GM18520 (cell line): Measurements from ENCODE around the gene HACL1.

Source experiments
- ATAC-seq: cut with Tn5 transposase; IDR thresholded peaks from one replicate; pipeline ENCODE4 v1.9.1; 2021; ENCODE audit not compliant: unreplicated experiment

The HACL1 gene

DNA sequence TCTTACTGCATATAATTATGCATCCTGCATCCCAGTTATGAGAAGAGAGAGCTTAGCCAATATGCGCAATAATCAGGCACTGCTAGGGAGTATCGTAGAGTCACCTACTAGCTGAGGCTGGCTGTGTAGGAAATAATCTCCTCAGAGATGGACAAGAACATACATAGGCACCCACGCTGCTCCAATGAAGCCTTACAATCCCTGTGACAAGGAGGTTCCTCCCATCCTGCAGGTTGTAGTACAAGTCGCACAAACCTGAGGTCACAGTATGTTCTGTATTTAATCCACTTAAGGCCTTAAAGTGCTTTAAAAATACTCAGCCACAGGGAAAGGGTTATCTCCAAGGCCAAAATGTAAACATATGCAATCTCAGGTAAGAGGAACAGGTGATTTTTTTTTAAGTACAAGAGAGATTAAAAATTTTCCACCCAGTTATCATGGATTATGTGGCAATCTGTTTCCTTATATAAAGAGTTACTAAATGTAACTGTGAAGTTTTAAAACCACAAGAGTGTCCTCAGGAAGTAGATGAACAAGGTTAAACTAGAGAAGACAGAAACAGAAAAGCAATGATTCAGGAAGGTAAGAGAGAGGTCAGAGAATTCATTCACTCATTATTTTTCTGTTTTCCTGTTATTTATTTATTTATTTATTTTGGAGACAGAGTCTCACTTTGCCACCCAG, 72.4 kb downstream of the HACL1 start:
- no peak for ATAC-seq

DNA sequence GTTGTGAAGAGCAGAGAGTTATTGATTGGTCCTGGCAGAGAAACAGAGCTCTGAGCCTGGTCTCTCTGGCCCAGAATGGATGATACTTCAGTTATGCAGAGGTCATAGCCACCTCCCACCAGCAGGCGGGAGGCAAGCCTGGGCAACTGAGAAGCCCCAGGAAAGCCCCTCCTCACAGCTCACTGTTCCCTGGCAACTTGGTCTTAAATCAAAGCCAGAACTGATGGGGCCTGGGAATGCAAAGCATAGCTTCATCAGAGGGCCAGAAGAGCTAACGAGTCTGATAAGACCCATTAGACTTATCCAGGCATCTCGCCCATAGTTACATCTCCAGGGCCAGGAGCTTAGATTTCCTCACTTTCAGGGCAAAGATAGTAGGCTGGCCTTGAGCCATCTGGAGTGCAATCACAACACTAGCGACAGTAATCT, 74.3 kb downstream of the HACL1 start:
- no peak for ATAC-seq

- no peak for ATAC-seq
Measured at GRCh38 chr3:15525790-15526189, 75.6 kb downstream of the HACL1 start.

GRCh38 chr3:15523660-15524417, 77.5 kb downstream of the HACL1 start:
- no peak for ATAC-seq

DNA sequence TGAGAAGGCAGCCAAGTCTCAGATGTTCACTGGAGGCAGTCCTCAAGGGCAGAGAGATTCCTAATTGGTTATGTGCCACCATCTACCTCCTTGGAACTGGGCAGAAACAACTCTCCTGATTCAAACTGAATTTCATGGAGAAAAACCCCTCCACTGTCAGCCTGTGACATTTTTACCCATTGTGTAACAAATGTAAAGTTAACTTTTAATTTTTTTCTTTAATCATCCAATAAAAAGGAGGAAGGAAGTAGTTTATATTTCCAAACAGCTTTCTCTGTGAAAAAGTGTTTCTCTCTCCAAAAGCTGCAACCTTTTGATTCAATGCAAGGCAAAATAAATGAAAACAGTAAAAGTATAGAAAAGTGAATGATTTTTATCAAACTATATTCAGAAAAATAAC, 79.4 kb downstream of the HACL1 start:
- no peak for ATAC-seq

GRCh38 chr3:15521573-15521965, 79.8 kb downstream of the HACL1 start, which contains the start of gene COLQ:
COLQ (minus strand) TSS chr3:15521706; CDS start chr3:15521625, 81 bp downstream.
- ATAC-seq, result no peak

- no peak for ATAC-seq
Measured at GRCh38 chr3:15520804-15521572, 80.4 kb downstream of the HACL1 start.

- ATAC-seq, result no peak
Measured at GRCh38 chr3:15520185-15520584, 81.2 kb downstream of the HACL1 start.

- no peak for ATAC-seq
Measured at GRCh38 chr3:15519096-15519495, 82.3 kb downstream of the HACL1 start.

DNA sequence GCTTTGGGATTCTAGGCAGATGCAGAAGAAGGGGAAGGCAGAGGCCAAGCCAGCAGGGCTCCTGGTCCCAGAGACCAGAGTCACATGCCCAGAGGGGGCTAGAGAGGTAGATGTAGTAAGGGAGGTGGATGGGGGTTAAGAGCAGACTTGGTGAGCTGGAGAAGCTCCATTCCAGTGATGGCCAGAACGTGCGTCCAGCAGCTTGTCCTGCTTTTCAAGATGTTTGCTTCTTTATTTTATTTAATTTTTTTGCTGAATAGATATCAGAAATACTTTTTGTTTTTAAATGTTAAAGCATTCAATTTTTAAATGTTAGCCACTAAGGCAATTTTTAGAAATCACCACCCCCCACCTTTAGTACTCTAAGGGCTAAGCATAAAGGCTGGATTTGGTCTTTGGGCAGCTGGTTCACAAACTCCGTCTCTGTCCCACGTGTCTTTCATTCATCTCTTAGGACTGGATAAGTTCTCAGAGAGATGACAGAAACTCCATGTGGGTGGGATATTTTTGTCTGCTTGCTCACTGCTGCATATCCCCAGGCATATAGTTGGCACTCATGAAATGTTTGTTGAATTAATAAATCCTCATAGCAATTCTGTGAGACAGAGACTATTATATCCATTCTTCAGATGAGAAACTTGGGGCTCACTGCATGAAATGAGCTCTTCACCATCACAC, 86.6 kb downstream of the HACL1 start:
- no peak for ATAC-seq

DNA sequence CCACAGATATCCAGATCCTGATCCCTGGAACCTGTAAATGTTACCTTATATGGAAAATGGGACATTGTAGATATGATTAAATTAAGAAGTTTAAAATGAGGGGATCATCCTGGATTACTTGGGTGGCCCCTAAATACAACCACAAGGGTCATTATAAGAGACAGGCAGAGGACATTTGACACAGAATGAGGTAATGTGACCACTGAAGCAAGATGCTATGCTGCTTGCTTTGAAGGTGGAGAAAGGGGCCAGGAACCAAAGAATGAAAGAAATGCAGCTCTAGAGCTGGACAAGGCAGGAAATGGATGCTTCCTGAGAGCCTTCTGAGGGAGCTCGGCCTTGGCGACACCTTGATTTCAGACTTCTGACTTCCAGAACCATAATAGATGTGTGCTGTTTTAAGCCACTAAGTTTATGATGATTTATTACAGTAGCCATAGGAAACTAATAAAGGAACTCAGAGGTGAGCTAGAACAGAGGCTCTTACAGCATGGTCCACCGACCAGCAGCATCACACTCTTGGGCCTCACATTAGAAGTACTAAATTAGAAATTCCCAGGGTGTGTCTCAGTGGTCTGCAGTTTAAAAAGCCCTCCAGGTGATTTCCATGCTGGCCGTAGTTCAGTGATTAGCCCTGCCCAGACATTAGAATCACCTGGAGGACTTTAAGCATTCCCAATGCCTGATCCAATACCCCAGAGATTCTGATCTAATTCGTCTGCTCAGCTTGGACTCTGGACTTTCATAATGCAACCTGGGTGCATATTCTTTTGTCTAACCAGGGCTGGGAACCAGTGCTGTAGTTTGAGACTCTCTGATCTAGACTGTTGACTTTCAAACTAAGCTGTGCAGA, 87.3 kb downstream of the HACL1 start:
- ATAC-seq, result no peak

GRCh38 chr3:15513116-15513515, 88.3 kb downstream of the HACL1 start:
- no peak for ATAC-seq

- no peak for ATAC-seq
Measured at GRCh38 chr3:15512166-15512565, 89.2 kb downstream of the HACL1 start.

GRCh38 chr3:15511156-15511555, 90.2 kb downstream of the HACL1 start:
- no peak for ATAC-seq
